GM19351 (cell line): ENCODE results near the gene SPATA9.

Experiments used
- ATAC-seq: cut with Tn5 transposase; IDR thresholded peaks from one replicate; pipeline ENCODE4 v1.9.1; 2021; ENCODE audit warnings: mild to moderate bottlenecking, moderate library complexity; ENCODE audit not compliant: unreplicated experiment

Gene SPATA9

DNA sequence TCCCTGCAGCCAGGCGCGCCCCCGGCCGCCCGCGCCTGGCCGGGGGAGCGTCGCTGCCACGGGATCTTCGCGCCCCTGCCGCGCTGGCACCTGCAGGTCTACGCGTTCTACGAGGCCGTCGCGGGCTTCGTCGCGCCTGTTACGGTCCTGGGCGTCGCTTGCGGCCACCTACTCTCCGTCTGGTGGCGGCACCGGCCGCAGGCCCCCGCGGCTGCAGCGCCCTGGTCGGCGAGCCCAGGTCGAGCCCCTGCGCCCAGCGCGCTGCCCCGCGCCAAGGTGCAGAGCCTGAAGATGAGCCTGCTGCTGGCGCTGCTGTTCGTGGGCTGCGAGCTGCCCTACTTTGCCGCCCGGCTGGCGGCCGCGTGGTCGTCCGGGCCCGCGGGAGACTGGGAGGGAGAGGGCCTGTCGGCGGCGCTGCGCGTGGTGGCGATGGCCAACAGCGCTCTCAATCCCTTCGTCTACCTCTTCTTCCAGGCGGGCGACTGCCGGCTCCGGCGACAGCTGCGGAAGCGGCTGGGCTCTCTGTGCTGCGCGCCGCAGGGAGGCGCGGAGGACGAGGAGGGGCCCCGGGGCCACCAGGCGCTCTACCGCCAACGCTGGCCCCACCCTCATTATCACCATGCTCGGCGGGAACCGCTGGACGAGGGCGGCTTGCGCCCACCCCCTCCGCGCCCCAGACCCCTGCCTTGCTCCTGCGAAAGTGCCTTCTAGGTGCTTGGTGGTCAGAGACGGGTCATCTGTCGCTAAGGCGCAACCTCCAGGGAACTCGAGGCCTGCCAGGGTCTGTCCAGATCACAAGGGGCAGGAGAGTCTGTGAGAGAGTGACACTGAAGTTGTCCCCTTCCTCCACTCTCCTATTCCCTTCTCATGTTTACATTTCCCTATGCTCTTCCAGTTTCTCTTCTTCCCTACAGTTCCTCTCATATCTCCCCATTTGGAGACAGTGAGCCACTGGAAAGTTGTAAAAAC is 61.6 kb downstream of the SPATA9 start:
- ATAC-seq, result peak; percentile 43

DNA sequence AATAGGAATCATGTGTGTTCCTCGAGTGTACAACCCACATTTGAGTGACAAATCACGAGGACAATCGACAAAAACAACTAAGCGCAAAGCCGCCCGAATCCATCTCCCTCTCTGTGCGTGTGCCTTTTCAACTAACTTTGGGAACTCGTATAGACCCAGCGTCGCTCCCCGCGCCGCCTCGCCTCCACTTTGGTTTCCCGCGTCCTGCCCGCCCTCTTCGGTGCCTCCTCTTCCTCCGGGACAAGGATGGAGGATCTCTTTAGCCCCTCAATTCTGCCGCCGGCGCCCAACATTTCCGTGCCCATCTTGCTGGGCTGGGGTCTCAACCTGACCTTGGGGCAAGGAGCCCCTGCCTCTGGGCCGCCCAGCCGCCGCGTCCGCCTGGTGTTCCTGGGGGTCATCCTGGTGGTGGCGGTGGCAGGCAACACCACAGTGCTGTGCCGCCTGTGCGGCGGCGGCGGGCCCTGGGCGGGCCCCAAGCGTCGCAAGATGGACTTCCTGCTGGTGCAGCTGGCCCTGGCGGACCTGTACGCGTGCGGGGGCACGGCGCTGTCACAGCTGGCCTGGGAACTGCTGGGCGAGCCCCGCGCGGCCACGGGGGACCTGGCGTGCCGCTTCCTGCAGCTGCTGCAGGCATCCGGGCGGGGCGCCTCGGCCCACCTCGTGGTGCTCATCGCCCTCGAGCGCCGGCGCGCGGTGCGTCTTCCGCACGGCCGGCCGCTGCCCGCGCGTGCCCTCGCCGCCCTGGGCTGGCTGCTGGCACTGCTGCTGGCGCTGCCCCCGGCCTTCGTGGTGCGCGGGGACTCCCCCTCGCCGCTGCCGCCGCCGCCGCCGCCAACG is 62.5 kb downstream of the SPATA9 start, which contains the start of gene GPR150:
TSS of gene GPR150 (plus strand) at position 58 of the 840 bp plus-strand sequence. CDS start at position 247, 189 bp downstream.
- ATAC-seq, result peak; percentile 64

DNA sequence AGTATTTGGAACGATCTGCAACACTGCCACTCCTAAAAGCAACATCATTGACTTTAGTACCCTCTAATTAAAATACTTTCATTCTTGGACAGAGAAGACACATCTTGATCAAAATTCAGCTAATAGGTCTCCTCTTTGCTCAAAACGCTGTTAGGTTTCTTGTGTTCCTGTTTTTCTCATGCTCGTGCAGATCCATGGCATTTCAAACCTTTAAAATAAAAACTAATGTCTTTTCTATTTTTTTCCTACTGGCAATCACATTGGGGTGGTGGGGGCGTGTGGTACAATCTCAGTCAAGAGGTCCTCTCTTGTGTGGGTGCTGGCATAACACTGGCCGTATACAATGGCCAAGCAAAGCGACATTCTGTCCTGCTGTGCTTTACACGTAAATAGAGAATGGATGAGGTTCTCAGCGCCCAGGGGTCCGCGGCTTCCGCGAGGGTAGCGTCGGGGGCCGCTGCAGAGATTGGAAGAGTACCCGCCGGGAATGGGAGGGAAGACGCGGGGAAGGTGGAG is 63.2 kb downstream of the SPATA9 start:
- ATAC-seq, result no peak

DNA sequence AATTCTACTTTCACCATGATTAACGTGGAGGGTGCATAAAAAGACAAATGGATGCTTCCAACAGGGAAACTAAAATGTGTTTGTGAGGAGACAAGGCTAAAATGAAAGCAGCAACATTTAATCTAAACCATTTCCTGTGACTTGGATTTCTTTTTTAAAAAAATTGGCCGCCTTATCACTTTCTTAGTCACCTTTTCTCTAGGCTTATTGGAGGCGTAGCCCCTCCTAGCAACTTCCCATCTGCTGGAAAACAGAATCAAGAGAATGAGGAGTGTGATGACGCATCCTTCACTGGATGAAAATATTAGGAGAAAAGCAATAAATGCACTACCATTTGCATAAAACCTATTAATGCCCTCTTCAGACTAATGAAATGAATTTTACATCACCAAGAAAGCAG is 63.7 kb downstream of the SPATA9 start:
- no peak for ATAC-seq

DNA sequence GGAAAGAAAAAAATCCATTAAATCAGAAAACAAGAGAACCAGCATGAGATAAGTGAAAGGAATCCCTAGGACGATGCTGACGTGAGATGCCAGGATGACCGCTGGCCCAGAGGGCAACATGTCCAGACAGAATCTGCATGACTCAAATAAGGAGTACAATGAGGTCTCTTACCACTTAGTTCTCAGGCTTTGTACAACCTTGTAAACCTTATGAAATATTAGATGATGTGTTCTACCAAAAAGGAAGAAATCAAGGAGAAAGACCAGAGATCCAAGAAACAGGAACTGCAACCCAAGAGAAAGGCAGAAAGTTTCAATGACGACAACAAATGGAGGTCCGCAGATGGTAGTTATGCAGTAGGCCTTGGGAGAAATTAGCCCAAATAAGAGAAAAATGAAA is 65.7 kb downstream of the SPATA9 start:
- no peak for ATAC-seq

DNA sequence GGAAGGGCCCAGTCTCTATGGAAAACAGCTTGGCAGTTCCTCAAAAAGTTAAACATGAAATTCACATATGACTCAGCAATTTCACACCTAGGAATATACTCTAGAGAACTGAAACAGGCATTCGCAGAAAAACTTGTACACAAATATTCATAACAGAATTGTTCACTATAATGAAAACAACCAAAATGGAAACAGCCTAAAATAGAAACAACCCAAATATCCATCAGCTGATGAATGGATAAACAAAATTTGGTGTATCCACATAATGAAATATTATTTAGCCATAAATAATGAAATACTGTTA is 67.7 kb downstream of the SPATA9 start:
- ATAC-seq, result peak; percentile 63

DNA sequence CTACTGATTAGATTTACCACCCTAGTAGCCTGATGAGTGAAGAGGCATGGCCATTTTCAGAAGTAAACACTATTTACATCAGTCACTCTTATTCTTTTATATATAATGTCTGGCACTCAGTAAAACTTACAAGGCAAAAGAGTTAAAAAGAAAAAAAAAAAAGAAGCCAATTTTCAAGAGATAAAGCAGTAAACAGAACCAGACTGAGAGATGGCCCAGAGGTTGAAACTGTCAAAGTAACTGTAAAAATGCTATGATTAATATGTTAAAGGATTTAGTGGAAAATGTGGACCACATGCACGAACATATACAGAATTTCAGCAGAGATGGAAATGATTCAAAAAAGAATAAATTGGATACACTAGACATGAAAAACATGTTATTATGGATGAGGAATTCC is 69.3 kb downstream of the SPATA9 start:
- ATAC-seq, result no peak

DNA sequence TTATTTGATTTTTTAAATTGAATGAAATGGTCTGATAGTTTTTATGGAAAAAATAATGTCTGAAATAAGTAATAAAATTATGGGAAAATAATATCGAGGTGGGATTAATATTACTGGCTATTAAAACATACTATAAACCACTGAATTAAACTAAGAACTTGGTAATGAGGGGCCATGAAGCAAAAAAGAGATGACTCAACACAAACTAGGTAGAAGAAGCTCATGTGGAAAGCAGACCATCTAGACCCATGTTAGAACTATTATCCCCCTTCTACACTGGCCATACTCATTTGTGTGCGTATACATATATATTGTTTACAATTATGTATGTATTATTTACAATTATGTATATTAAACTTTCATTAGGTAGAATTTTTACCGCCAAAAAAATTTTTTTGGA is 71.4 kb downstream of the SPATA9 start:
- no peak for ATAC-seq

DNA sequence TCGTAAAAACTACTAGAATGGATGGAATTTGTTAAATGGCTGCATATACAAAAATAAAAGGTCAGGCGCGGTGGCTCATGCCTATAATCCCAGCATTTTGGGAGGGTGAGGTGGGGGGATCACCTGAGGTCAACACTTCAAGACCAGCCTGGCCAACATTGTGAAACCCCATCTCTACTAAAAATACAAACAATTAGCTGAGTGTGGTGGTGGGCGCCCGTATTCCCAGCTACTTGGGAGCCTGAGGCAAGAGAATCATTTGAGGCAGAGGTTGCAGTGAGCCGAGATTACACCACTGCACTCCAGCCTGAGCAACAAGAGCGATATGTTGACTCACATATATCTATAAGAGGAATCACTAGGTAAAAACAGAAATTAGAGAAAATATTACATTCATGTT is 72.2 kb downstream of the SPATA9 start:
- no peak for ATAC-seq

DNA sequence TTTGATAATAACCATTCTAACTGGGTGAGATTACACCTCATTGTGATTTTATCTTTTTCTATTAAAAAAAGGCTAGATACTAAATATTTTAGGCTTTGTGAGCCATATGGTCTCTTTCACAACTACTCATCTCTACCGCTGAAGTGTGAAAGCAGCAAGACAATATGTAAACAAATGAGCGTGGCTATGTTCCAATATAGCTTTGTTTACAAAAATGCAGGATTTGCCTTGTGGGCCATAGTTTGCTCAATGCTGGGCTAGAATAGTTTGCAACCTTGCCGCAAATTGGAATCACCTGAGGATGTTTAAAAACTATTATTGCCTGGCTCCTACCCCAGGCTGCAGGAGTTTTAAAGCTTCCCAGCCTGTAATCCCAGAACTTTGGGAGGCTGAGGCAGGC is 73.1 kb downstream of the SPATA9 start:
- ATAC-seq, result no peak
